NCI-H510A treated with DMSO at 0.1 percent for 48 hours (cell line): Measurements from ENCODE around the gene BAZ2A.
"Not testable (repeated sequence)": the region's sequence is repeated elsewhere in the genome, so short reads cannot be mapped to it uniquely, and the experiment has no call there.

Experiments
- DNase-seq: peaks from one replicate; lab custom pipeline; 2025; lab: John Stamatoyannopoulos, UW

The BAZ2A gene

DNA sequence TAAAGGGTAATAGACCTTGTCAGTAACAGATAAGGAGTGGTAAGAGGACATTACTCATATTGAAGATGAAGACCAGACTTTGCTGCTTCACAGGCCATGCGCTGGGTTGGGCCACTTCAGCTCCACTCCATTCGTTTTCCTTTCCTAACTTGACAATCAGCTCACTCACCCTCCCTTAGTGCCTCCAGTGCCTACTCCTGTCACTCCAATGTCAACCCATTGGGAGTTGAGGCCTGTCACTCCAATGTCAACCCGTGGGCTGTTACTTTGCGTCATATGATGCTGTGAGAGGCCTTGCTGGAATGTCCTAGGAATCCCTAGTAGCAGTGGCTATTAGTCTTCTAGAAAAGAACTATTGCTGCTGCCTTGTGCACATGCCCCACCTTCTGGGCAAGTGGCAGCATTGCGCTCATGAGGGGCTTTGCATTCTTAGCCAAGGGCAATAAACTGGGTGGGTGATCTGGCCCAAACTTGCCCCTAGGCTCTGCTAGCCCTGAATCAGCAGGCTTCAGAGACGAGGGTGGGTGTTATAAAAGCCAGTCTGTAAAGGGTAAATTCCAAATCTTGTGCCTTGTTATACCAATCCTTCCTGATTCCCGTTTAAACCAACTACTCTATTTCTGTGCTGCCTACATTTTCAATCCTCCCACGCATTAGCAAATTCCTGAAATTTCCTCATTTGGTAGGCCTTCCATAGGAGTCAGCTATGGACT is 36.1 kb downstream of the BAZ2A start:
- DNase-seq, result peak; percentile 72

DNA sequence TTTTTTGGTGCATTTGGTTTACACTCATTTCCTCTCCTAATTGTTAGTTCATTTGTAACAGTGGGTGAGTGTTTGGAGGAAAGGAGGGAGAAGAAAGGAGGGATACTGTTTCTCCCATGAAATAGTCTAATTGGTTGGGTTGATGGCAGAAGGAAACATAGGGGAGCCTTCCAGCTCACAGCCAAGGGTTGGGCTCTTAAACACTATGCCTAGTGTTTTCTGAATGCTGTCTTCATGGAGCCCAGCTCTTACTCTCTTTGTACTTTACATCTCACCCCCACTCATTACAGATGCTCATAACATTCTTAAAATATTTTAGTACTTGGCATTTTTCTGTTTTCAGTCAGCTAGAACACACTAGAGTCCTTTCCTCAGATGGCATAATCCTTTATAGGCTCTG is 38.2 kb downstream of the BAZ2A start:
- DNase-seq, result peak; percentile 4

DNA sequence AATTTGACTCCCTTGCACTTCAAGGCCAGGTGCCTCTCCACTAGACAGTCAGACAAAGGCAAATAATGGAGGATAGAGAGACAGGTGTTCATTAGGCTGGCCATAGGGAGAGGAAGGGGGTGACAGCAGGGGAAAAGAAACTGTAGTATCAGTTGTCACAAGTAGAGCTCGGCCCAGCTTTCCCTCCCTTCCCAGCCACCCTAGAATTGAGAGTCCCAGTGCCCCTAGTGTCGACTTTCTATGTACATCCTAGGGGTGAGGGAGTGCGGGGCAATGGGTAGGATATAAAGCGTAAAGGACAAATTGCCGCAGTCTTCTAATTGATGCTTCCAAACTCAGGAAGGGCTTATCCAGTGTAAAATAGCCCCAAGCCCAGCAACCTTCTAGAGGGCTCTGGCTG is 39.0 kb downstream of the BAZ2A start:
- DNase-seq, result peak; percentile 94

DNA sequence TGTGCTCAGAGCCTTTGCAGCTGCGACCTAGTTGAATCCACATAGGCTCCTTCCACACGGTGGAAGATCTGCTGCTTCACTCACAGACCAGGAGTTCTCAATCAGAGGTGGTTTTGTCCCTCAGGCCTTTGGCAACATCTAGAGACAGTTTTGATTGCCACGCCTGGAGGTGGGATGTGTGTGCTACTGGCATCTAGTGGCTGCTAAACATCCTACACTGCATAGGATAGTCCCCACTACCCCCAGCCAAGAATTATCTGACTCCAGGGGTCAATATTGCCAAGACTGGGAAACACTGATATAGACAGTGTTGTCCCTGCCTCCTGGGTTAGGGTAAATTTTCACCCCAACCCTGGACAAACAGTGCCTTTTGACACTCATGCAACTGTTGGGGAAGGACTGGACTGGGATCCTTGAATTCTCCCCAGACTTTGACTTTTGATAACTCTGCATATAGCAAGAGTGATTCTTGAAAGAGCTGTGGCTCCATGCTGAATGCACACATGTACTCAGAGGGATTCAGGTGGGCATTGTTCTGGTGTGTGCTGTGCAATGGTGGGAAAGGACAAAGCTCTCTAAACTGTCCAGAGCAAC is 39.8 kb downstream of the BAZ2A start:
- DNase-seq, result peak; percentile 6

DNA sequence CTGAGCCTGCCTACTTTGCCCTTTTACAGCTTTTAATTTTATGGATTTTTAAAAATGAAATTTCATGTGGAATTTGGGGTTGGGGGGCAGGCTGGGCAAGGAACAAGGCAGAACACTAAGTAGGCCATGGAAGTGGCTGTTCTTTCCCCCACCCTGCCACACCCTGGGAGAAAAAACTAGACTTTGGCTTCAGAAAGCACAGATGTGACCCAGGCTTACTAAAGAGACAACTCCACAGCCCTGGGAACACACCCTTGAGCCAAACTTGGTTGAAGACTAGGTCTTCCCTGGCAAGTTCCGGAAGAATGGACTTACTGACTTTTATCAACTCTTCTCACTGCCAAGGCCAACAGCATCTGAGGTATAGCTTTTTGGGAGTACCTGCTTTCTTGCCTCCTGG is 40.3 kb downstream of the BAZ2A start:
- no peak for DNase-seq

DNA sequence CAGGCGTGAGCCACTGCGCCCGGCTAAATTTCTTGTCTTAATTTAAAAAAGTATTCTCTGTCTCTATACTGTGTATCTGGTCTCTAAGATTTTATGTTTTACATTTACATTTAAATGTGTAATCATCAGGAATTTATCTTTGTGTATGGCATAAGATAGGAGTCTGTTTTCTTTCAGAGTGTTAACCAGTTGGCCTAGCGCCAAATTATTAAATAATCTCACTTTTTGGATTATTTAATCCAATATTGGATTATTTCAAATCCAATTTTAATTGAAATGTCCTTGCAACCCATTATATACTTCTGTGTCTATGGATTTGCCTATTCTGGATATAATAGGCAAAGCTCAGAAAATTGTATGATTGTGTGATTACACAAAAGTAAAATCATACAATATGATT is 45.0 kb downstream of the BAZ2A start:
- no peak for DNase-seq

DNA sequence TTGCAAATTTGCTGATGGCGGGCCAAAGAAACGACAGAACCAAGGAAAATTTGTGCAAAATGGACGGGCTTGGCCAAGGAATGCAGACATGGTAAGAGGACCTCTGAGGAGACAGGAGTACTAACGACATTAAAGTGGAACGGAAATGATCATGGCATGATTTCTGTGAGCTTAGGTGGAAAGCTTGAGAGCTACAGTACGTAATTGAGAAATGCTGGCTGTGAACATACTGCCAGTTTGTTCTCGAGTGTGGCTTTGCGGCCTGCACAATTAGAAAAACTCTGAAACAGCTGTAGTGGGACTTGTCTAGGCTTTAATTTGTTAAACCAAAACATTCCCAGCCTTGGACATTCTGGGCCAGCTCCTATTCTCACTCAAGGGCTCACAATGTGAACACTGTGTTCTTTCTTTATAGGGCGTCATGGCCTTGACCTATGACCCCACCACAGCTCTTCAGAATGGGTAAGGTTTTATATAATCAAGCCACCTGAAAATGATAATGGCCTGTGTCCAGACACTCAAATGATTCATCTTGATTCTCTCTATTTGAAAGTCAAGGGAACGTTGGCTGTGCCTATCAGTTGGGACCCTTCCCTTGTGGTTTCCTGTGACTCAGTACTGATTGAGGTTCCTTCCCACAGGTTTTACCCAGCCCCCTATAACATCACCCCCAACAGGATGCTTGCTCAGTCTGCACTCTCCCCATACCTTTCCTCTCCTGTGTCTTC is 48.5 kb downstream of the BAZ2A start:
- DNase-seq, result no peak

DNA sequence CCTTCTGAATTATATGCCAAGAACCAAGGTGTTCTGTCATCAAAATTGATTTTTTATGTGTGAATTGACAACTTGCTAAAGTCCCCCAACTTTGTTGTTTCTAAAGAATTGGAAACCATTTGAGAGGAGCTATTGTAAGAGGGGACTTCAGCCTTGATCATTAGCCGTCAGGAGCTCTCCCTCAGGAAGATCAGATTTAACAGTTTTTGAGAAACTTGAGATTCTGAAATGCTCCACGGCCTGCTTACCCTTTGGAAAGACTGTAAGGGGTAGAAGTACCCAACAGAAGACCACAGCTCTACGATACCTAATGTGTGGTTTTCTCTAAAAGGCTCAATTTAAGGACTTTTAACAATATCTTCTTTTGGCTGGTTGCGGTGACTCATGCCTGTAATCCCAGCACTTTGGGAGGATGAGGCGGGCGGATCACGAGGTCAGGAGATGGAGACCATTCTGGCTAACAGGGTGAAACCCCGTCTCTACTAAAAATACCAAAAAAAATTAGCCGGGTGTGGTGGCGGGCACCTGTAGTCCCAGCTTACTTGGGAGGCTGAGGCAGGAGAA is 51.1 kb downstream of the BAZ2A start:
- DNase-seq, result no peak

DNA sequence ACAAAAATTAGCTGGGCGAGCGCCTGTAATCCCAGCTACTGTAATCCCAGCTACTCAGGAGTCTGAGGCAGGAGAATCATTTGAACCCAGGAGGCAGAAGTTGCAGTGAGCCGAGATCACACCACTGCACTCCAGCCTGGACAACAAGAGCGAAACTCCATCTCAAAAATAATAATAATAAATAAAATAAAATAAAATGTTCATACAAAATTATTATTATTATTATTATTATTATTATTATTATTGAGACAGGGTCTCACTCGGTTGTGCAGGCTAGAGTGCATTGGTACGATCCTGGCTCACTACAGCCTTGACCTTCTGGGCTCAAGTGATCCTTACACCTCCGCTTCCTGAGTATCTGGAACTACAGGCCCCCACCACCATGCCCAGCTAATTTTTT is 52.9 kb downstream of the BAZ2A start:
- not testable (repeated sequence) for DNase-seq

DNA sequence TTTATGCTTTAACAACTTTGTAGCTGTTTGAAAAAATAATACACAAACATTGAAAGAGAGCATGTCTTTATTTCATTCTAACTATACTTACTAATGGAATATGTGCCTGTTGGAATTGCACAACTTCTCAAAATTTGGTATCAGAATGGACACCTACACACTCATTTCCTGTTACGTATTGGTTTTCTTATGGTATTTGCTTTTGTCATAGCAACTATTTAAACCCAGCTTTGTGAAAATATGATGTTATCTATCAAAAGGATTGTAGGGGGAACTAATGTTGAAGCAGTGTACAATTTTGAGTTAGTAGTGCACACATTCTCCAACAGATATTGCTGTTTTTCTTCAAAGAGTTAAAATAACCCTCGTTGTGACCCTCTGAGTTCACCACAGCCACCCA is 55.9 kb downstream of the BAZ2A start:
- no peak for DNase-seq

DNA sequence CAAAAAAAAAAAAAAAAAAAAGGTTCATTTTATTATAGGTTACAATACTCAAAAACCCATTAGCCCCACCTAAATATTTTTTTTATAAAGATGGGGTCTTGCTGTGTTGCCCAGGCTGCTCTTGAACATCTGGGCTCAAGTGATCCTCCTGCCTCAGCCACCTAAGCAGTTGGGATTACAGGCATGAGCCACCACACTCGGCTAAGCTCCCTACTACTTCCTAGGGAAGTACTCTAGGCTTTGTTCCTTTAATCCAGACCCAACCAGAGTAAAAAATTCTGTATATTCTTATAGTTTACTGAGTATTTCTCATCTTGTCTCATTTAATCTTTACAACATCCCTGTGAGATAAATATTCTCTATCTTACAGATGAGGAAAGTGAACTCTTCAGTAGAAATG is 57.8 kb downstream of the BAZ2A start:
- DNase-seq, result no peak

DNA sequence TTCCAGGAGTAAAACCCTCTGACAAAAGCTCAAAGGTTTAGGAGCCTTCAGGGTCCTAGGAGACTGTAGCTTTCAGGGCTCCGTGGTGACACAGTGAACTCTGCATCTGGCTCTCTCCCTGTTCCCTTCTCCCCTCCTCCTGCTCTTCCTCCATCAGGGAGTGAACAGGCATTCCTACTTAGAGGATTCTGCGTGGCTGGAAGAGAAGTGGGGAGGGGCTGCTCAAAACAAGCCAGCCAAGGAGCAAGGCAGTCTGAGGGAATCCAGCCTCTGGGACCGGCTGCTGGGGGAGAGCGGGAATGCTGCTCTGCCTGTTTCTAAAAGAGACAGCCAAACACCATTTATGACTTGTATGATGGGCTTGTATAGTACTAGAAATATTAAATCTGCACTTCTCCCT is 59.0 kb downstream of the BAZ2A start:
- no peak for DNase-seq

DNA sequence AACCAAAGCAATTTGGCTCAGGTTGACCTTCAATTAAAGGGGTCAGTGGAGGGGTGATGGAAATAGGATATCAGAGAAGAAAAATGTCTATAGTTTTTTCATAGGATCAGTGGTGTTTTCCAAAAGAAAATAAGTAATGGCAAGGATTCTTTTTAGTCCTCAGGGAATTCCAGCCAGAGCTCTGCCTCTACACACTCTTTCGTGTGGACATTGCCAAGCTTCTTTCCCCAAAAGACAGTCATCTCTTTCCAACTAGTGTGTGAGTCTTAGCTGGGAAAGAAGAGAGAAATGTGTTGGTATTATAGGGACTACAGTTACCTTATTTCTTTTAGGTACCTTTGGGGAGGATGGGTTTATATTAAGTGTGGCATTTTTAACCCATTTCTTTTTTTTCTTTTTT is 62.0 kb downstream of the BAZ2A start:
- no peak for DNase-seq

DNA sequence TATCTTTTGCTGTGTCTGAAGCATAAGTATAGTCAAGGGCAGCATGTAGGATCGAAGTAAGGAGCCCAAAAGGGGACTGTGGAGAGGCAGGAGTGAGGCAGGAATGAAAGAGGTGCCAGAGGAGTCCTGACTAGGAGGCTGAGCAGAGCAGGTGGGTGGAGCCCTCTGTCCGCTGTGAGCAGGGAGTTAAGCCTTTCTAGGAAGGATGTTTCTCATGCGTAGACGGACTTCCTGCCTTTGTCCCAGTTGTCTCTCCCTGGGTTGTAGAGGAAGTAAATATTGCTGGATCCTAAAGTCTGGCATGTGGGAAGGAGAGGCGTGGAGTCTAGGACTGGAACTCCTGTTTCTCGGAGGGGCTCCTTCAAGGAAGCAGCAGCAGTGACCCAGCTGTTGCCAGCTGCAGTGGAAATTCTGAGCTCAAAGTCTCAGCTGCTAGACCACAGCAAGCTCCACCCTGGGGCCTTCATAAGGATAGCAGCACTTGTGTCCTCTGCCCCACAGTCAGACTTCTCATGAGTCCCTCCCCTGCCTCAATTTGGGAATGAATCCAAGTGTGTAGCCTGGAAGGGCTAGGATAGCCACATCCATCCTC is 64.5 kb downstream of the BAZ2A start:
- DNase-seq, result peak; percentile 52

DNA sequence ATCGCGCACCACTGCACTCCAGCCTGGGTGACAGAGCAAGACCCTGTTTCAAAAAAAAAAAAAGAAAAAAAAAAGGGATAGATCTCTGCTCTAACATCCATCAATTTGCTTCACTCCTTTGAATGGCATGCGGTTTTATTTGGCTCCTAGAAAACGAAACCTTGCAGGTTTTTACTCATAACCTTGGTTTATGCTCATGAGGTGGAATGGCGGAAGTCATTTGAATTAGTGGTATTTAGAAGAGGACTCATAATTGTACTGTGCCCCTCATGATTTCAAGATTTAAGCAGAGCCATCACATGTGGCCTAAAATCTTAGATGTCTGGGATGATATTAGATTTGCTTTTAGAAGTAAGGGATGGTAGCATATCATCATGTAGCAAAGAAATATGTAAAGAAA is 79.1 kb downstream of the BAZ2A start:
- no peak for DNase-seq

DNA sequence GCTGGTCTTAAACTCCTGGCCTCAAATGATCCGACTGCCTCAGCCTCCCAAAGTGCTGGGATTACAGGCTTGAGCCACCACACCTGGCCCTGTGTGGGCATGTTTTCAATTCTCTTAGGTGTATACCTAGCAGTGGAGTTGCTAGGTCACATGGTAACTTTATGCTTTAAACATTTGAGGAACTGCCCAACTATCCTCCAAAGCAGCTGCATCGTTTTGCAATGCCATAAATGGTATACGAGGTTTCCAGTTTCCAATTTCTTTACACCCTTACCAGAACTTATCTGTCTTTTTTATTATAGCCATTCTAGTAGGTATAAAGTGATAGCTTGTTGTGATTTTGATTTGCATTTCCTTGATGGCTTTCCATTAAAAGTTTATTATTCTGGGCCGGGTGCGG is 83.4 kb downstream of the BAZ2A start:
- DNase-seq, result no peak
